H1 (cell line): Measurements from ENCODE around the gene ARV1. TPM values are rescaled to one million over a fixed set of nuclear protein-coding genes. Genes with fewer than 3 reads are reported as not detected.

Experiments
- CTCF ChIA-PET: fragments of 300-600 bp; sonication (Branson Sonifier 250); formaldehyde crosslinking; loops from one replicate; lab custom pipeline; 2021; ENCODE audit not compliant: partially characterized antibody; lab: Charles Lee
- POLR2A ChIA-PET: fragments of 300-600 bp; sonication (Branson Sonifier 250); formaldehyde crosslinking; loops from one replicate; lab custom pipeline; 2021; ENCODE audit warnings: inconsistent platforms; ENCODE audit not compliant: partially characterized antibody; lab: Charles Lee
- DNase-seq, 2 experiments: peaks; one replicate each; pipeline versions ENCODE4 v3.0.0 to v3.0.0-alpha.2; 2010 to 2022; ENCODE audit warnings: low spot score in 2 of 2, low read depth in 1 of 2, mixed read lengths in 1 of 2
- FAIRE-seq: peaks from 2 replicates; lab custom pipeline; 2011; peaks lifted over from hg19 to GRCh38; lab: Jason Lieb, UNC
- H2AFZ ChIP-seq: 2 replicates; pipeline ENCODE4 v1.8.1; 2012; ENCODE audit warnings: low read length, inconsistent platforms
- H2AK5ac ChIP-seq: 2 replicates; pipeline ENCODE4 v1.6.1; 2013; ENCODE audit warnings: low read depth, low read length
- H2BK120ac ChIP-seq: replicated peaks from 2 replicates; pipeline ENCODE3; 2013; ENCODE audit warnings: low read depth, low read length, inconsistent platforms
- H2BK12ac ChIP-seq: 2 replicates; pipeline ENCODE4 v1.6.1; 2013; ENCODE audit warnings: low read depth, low read length
- H2BK15ac ChIP-seq: 2 replicates; pipeline ENCODE4 v1.6.1; 2013; ENCODE audit warnings: low read length
- H2BK20ac ChIP-seq: 2 replicates; pipeline ENCODE4 v1.6.1; 2013; ENCODE audit warnings: low read length
- H2BK5ac ChIP-seq: 2 replicates; pipeline ENCODE4 v1.6.1; 2013; ENCODE audit warnings: low read depth, low read length
- H3K14ac ChIP-seq: 2 replicates; pipeline ENCODE4 v1.6.1; 2013; ENCODE audit warnings: inconsistent platforms; ENCODE audit not compliant: insufficient read length
- H3K18ac ChIP-seq: 2 replicates; pipeline ENCODE4 v1.6.1; 2013; ENCODE audit warnings: low read length; ENCODE audit errors: extremely low read depth
- H3K23ac ChIP-seq: 2 replicates; pipeline ENCODE4 v1.6.1; 2013; ENCODE audit warnings: inconsistent platforms; ENCODE audit not compliant: insufficient read length
- H3K23me2 ChIP-seq: 2 replicates; pipeline ENCODE4 v1.6.1; 2013; ENCODE audit warnings: low read depth, low read length
- H3K27ac ChIP-seq: 2 replicates; pipeline ENCODE4 v1.6.1; 2011; ENCODE audit warnings: low read depth, low read length, inconsistent platforms
- H3K27me3 ChIP-seq, 4 experiments: replicated peaks in 1 of 4; 1 replicate in 1 of 4; 2 replicates in 3 of 4; pipeline versions ENCODE4 v1.6.1 to v1.8.1; 2011 to 2013; ENCODE audit warnings: low read length in 3 of 4, mild to moderate bottlenecking in 3 of 4, inconsistent platforms in 2 of 4, mixed read lengths in 2 of 4, moderate library complexity in 1 of 4; ENCODE audit not compliant: control insufficient read depth in 3 of 4, insufficient read depth in 3 of 4; ENCODE audit errors: extremely low read depth in 1 of 4
- H3K36me3 ChIP-seq, 4 experiments: 2 replicates each; pipeline versions ENCODE4 v1.6.1 to v1.8.1; 2011 to 2013; ENCODE audit warnings: mild to moderate bottlenecking in 4 of 4, low read length in 3 of 4, moderate library complexity in 2 of 4, control low read depth in 1 of 4, inconsistent platforms in 1 of 4; ENCODE audit not compliant: insufficient read depth in 4 of 4, control insufficient read depth in 2 of 4
- H3K4ac ChIP-seq: replicated peaks from 2 replicates; pipeline ENCODE3; 2013; ENCODE audit warnings: low read length, low read depth, mixed read lengths, inconsistent platforms; ENCODE audit not compliant: insufficient read length
- H3K4me1 ChIP-seq, 4 experiments: replicated peaks in 1 of 4; 1 replicate in 1 of 4; 2 replicates in 3 of 4; pipeline versions ENCODE4 v1.6.1 to v1.8.1; 2011 to 2013; ENCODE audit warnings: low read length in 3 of 4, inconsistent platforms in 2 of 4, mixed read lengths in 1 of 4; ENCODE audit not compliant: insufficient read depth in 4 of 4, control insufficient read depth in 3 of 4
- H3K4me2 ChIP-seq, 2 experiments: 2 replicates each; pipeline versions ENCODE4 v1.6.1 to v1.8.1; 2011 to 2013; ENCODE audit warnings: low read depth in 2 of 2, low read length in 2 of 2, control low read depth in 1 of 2, inconsistent platforms in 1 of 2, mild to moderate bottlenecking in 1 of 2; ENCODE audit not compliant: insufficient read depth in 1 of 2
- H3K4me3 ChIP-seq, 4 experiments: fragments of 200-600, 300-600 bp in 1 of 4; sonication (generic), shearing (Covaris generic), sonication (Bioruptor Twin) in 1 of 4; 2 replicates each; pipeline versions ENCODE4 v1.5.1 to v1.8.1; 2011 to 2016; ENCODE audit warnings: low read length in 4 of 4, low read depth in 3 of 4, control low read depth in 2 of 4, inconsistent platforms in 2 of 4, mild to moderate bottlenecking in 2 of 4, mixed read lengths in 1 of 4, moderate library complexity in 1 of 4; ENCODE audit not compliant: insufficient read depth in 2 of 4; ENCODE audit errors: extremely low read depth in 1 of 4
- H3K56ac ChIP-seq: replicated peaks from 2 replicates; pipeline ENCODE3; 2013; ENCODE audit warnings: low read depth, mild to moderate bottlenecking, mixed read lengths, low read length, inconsistent platforms; ENCODE audit not compliant: insufficient read length
- H3K79me1 ChIP-seq: 2 replicates; pipeline ENCODE4 v1.6.1; 2013; ENCODE audit warnings: low read depth, low read length, control low read depth
- H3K79me2 ChIP-seq, 2 experiments: 2 replicates each; pipeline versions ENCODE4 v1.6.1 to v1.8.1; 2012 to 2013; ENCODE audit warnings: low read length in 2 of 2, mild to moderate bottlenecking in 2 of 2, inconsistent platforms in 1 of 2; ENCODE audit not compliant: insufficient read depth in 2 of 2, control insufficient read depth in 1 of 2
- H3K9ac ChIP-seq, 4 experiments: replicated peaks in 1 of 4; 1 replicate in 1 of 4; 2 replicates in 3 of 4; pipeline versions ENCODE4 v1.6.1 to v1.8.1; 2011 to 2013; ENCODE audit warnings: low read depth in 3 of 4, low read length in 3 of 4, control low read depth in 2 of 4, mild to moderate bottlenecking in 2 of 4, moderate library complexity in 2 of 4, inconsistent platforms in 1 of 4; ENCODE audit errors: extremely low read depth in 1 of 4
- H3K9me3 ChIP-seq, 2 experiments: 2 replicates each; pipeline versions ENCODE4 v1.6.1 to v1.8.1; 2012 to 2013; ENCODE audit warnings: mild to moderate bottlenecking in 2 of 2, moderate library complexity in 2 of 2, control low read depth in 1 of 2, inconsistent platforms in 1 of 2, low read depth in 1 of 2, low read length in 1 of 2, mixed read lengths in 1 of 2; ENCODE audit not compliant: insufficient read depth in 2 of 2
- H4K20me1 ChIP-seq, 2 experiments: replicated peaks in 1 of 2; 2 replicates each; pipeline versions ENCODE3 to v1.8.1; 2011 to 2013; ENCODE audit warnings: inconsistent platforms in 2 of 2, low read length in 2 of 2, mild to moderate bottlenecking in 1 of 2; ENCODE audit not compliant: insufficient read depth in 2 of 2, control insufficient read depth in 1 of 2
- H4K5ac ChIP-seq: 2 replicates; pipeline ENCODE4 v1.6.1; 2013; ENCODE audit warnings: low read length, low read depth, mixed read lengths, inconsistent platforms; ENCODE audit not compliant: insufficient read length
- H4K8ac ChIP-seq: 2 replicates; pipeline ENCODE4 v1.8.0; 2013; ENCODE audit warnings: mild to moderate bottlenecking, moderate library complexity, low read length, inconsistent platforms; ENCODE audit not compliant: insufficient read depth; ENCODE audit errors: extremely low read depth
- H4K91ac ChIP-seq: replicated peaks from 2 replicates; pipeline ENCODE3; 2013; ENCODE audit warnings: low read length, mixed read lengths, inconsistent platforms; ENCODE audit not compliant: insufficient read length
- ASH2L ChIP-seq: fragments of 200-600, 300-600 bp; sonication (generic); IDR thresholded peaks from one replicate; pipeline ENCODE4 v1.7.1; 2017; ENCODE audit warnings: low read length
- CEBPB ChIP-seq: IDR thresholded peaks from 2 replicates; pipeline ENCODE4 v1.6.1; 2012; ENCODE audit warnings: low read depth, low read length
- EGR1 ChIP-seq: IDR thresholded peaks from 2 replicates; pipeline ENCODE4 v1.6.1; 2011; ENCODE audit warnings: low read depth, low read length, borderline replicate concordance
- KDM1A ChIP-seq: fragments of 200-600, 300-600 bp; sonication (generic); IDR thresholded peaks from 2 replicates; pipeline ENCODE4 v1.7.1; 2016; ENCODE audit warnings: mild to moderate bottlenecking, low read length, borderline replicate concordance
- POLR2AphosphoS5 ChIP-seq: IDR thresholded peaks from 2 replicates; pipeline ENCODE4 v1.6.1; 2011; ENCODE audit warnings: low read depth, low read length
- RAD21 ChIP-seq, 2 experiments: IDR thresholded peaks in 1 of 2; conservative IDR thresholded peaks in 1 of 2; 2 replicates each; pipeline ENCODE4 v1.6.1; 2011; ENCODE audit warnings: low read depth in 2 of 2, low read length in 2 of 2, improper control_type of control experiment in 1 of 2, inconsistent platforms in 1 of 2, mild to moderate bottlenecking in 1 of 2, moderate library complexity in 1 of 2
- RFX5 ChIP-seq: IDR thresholded peaks from 2 replicates; pipeline ENCODE4 v1.6.1; 2011; ENCODE audit warnings: low read depth, low read length, improper control_type of control experiment, borderline replicate concordance
- RXRA ChIP-seq: IDR thresholded peaks from 2 replicates; pipeline ENCODE4 v1.6.1; 2011; ENCODE audit warnings: low read depth, mild to moderate bottlenecking, low read length, moderate library complexity; ENCODE audit not compliant: insufficient read depth
- TAF1 ChIP-seq: IDR thresholded peaks from 2 replicates; pipeline ENCODE4 v1.6.1; 2011; ENCODE audit warnings: mild to moderate bottlenecking, low read depth, low read length
- TBP ChIP-seq: IDR thresholded peaks from 2 replicates; pipeline ENCODE4 v1.6.1; 2011; ENCODE audit warnings: low read depth, low read length, improper control_type of control experiment
- TEAD4 ChIP-seq: IDR thresholded peaks from 2 replicates; pipeline ENCODE4 v1.6.1; 2012; ENCODE audit warnings: low read depth, low read length, inconsistent platforms, mixed read lengths
- WGBS, 2 experiments: shearing (Covaris generic) in 1 of 2; methylation state at CpG; one replicate each; pipeline versions ENCODE4 v1.1.6 to v1.1.7; 2013 to 2015; ENCODE audit warnings: low lambda C conversion rate in 2 of 2, mixed read lengths in 2 of 2, inconsistent platforms in 1 of 2, low coverage in 1 of 2, missing lambda C conversion rate in 1 of 2; ENCODE audit not compliant: insufficient replicate concordance in 2 of 2, insufficient coverage in 1 of 2, insufficient read length in 1 of 2; ENCODE audit errors: extremely low coverage in 1 of 2, missing lambda C conversion rate in 1 of 2; 5-methylcytosine and 5-hydroxymethylcytosine counted together
- polyA plus RNA-seq, 7 experiments: library from polyadenylated mRNA; depleted of rRNA in 3 of 7; stranded (reverse) in 5 of 7; unstranded in 2 of 7; fragments of >200 nt in 5 of 7; fragments of 200-250 nt in 2 of 7; gene quantifications; 1 replicate in 5 of 7; 2 replicates in 1 of 7; 4 replicates in 1 of 7; pipeline versions ENCODE4 v1.2.1 to v1.2.3, GENCODE V29; 2011 to 2013; ENCODE audit warnings: missing spikeins in 2 of 7, mixed read lengths in 2 of 7
- total RNA-seq: library from RNA; stranded (reverse); fragmentation: NEBNext Ultra II Directional; extraction: Animal tissue kit (Norgen Biotek cat#: 25700); gene quantifications from 2 replicates; pipeline ENCODE4 v1.2.1, GENCODE V29; 2021

Gene ARV1
- total and polyA plus RNA-seq, 2 of the 8 experiments (the other 6 are each of a cell fraction or from before 2014, with no cell fraction given), result 13.1 to 13.4 TPM

DNA sequence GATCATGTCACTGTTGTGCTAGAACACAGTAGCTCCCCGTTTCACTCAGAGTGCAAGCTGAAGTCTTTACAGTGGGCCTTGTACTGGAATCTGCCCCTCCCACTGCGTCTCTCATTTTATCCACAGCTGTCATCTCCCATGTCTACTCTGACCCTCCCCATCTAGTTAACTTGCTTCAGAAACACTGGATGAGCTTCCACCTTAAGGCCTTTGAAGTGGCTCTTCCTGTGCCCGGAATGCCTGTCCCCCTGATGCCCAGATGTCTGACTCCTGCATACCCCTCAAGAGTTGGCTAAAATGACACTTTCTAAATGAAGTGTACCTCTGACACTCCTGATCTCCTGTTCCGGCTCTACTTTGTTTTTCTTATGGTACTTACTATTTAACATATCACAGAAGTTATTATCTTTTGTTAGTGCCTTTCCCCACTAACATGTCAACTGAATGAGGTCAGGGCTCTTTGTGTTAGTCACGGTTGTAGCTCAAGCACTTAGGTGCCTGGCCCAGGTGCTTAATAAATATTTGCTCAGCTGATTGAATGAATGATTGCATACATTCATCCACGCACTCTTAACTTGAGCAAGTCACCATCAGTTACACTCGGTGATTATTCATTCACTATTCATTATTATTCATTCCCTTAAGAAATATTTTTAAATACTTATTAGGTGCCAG, 13.3 kb downstream of the ARV1 start:
- no peak overlapping the region for H3K4ac ChIP-seq
- no peak overlapping the region for H2AK5ac ChIP-seq
- H2BK20ac ChIP-seq, result no peak overlapping the region
- no peak overlapping the region for H3K23ac ChIP-seq
- H2BK120ac ChIP-seq, result no peak overlapping the region
- no peak overlapping the region for H3K4me3 ChIP-seq
- H3K18ac ChIP-seq, result no peak overlapping the region
- no peak overlapping the region for H2BK5ac ChIP-seq
- H3K23me2 ChIP-seq, result no peaks in the 10 kb centered on the region
- POLR2A ChIA-PET, result no interaction called here
- H3K79me2 ChIP-seq, result no peaks in the 10 kb centered on the region
- peaks cover 2 to 7% (median 5%) of the 10 kb centered on the region in 4 experiments; a peak in 6 of 7 replicates for H3K27me3 ChIP-seq
- no peak overlapping the region for H4K91ac ChIP-seq
- TF ChIP-seq TAF1 (no peak), CEBPB (no peak), RAD21 (IDR thresholded peaks at IDR 0.05 in 1 of 2, conservative IDR thresholded peaks at IDR 0.05 in 1 of 2; ENCODE audit: low read depth in 2 of 2, low read length in 2 of 2) (no peak), EGR1 (no peak), POLR2AphosphoS5 (no peak), TBP (no peak), RFX5 (no peak), RXRA (no peak), TEAD4 (no peak), KDM1A (no peak), ASH2L (no peak)
- TF ChIP-seq, all 59 proteins: peak for 0
- CTCF ChIA-PET, result interaction anchor here (0.6 to 1.5 kb wide), 4 partner anchors 10 to 586 kb away, joined by 3 to 4 read pairs (median 3); no protein-coding TSS in a partner anchor
- FAIRE-seq (no peak), DNase-seq (no peak)
- 91% methylated on average over 7 of the region's 7 CpGs; no CpG with 5 or more reads in 1 of the 2 experiments for WGBS, 2 experiments
- no peak overlapping the region for H3K27ac ChIP-seq
- H3K9ac ChIP-seq, result no peak overlapping the region
- no peaks in the 10 kb centered on the region for H3K4me1 ChIP-seq
- H2BK12ac ChIP-seq, result no peak overlapping the region
- H3K56ac ChIP-seq, result no peak overlapping the region
- no peak overlapping the region for H4K8ac ChIP-seq
- no peak overlapping the region for H2BK15ac ChIP-seq
- no peaks in the 10 kb centered on the region for H3K79me1 ChIP-seq
- H3K4me2 ChIP-seq, result no peak overlapping the region
- no peak overlapping the region for H4K5ac ChIP-seq
- H3K14ac ChIP-seq, result no peak overlapping the region
- H3K36me3 ChIP-seq, result peaks cover 0 to 4% (median 3%) of the 10 kb centered on the region in 4 experiments; a peak in 4 of 8 replicates
- H3K9me3 ChIP-seq, result no peaks in the 10 kb centered on the region
- peaks cover 2 to 6% of the 10 kb centered on the region in 2 experiments for H4K20me1 ChIP-seq
- no peak overlapping the region for H2AFZ ChIP-seq
